ENCODE measurements around the gene TPR. TPM values are rescaled to one million over a fixed set of nuclear protein-coding genes. Genes with fewer than 3 reads are reported as not detected.

The TPR gene
- total and polyA plus RNA-seq, 2 of the 8 experiments (the other 6 are each of a cell fraction or from before 2014, with no cell fraction given): 57.1 to 102 TPM

DNA sequence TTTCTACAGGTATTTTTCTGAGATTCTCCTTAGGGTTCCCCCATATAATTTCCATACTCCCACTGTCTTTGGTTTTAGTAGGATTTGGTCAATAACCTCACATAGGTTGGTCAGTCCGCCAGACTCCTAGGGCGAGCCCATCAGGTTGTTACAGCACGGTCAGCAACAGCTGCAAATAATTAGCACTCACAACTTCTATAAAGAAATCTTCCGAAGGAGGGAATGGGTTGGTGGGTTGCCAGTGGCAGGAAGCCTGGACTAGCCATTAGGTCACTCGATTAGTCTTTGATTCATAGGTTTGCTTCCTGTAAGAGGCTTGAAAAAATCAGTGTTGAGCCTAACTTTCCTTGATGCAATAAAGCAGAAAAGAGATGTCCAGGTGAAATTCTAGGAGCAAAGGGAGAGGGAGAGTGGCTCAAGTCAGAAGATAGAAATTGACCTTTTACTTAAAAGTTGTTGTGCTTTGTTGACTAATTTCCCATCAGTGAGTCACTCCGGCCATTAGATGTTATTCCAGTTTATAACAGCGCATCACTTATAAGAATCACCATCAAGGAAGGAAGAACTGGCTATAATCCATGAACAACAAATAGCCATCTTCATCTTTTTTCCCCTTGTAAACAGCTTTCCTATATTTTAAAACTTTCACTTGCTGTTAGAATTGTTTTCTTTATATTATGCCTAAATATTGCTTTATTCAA, 88.3 kb downstream of the TPR start:
- Histone ChIP-seq H2BK120ac (replicated peaks; ENCODE audit: low read depth, low read length) (no peak overlapping the region), H2AK5ac (ENCODE audit: low read depth, low read length) (no peak overlapping the region), H3K9ac (replicated peaks in 1 of 4; ENCODE audit: extremely low read depth in 1 of 4, low read depth in 3 of 4, low read length in 3 of 4) (no peak overlapping the region), H3K27me3 (replicated peaks in 1 of 4; ENCODE audit: control insufficient read depth in 3 of 4, extremely low read depth in 1 of 4, insufficient read depth in 3 of 4, low read length in 3 of 4) (no peaks in the 10 kb centered on the region), H2BK5ac (ENCODE audit: low read depth, low read length) (no peak overlapping the region), H2AFZ (ENCODE audit: low read length) (no peak overlapping the region), H3K79me1 (ENCODE audit: low read depth, low read length) (no peaks in the 10 kb centered on the region), H3K14ac (ENCODE audit: insufficient read length) (no peak overlapping the region), H3K4me3 (ENCODE audit: extremely low read depth in 1 of 4, insufficient read depth in 2 of 4, low read depth in 3 of 4, low read length in 4 of 4) (no peak overlapping the region), H3K18ac (ENCODE audit: extremely low read depth, low read length) (no peak overlapping the region), H3K36me3 (ENCODE audit: control insufficient read depth in 2 of 4, insufficient read depth in 4 of 4, low read length in 3 of 4) (no peaks in the 10 kb centered on the region), H4K20me1 (replicated peaks in 1 of 2; ENCODE audit: control insufficient read depth in 1 of 2, insufficient read depth in 2 of 2, low read length in 2 of 2) (no peaks in the 10 kb centered on the region), H3K4me2 (ENCODE audit: insufficient read depth in 1 of 2, low read depth in 2 of 2, low read length in 2 of 2) (no peak overlapping the region), H3K23me2 (ENCODE audit: low read depth, low read length) (no peaks in the 10 kb centered on the region), H2BK12ac (ENCODE audit: low read depth, low read length) (no peak overlapping the region), H3K4ac (replicated peaks; ENCODE audit: insufficient read length, low read depth, low read length) (no peak overlapping the region), H4K91ac (replicated peaks; ENCODE audit: insufficient read length, low read length) (no peak overlapping the region), H3K4me1 (replicated peaks in 1 of 4; ENCODE audit: control insufficient read depth in 3 of 4, insufficient read depth in 4 of 4, low read length in 3 of 4) (no peaks in the 10 kb centered on the region), H4K8ac (ENCODE audit: extremely low read depth, insufficient read depth, low read length) (no peak overlapping the region), H3K23ac (ENCODE audit: insufficient read length) (no peak overlapping the region), H3K79me2 (ENCODE audit: control insufficient read depth in 1 of 2, insufficient read depth in 2 of 2, low read length in 2 of 2) (no peaks in the 10 kb centered on the region), H3K56ac (replicated peaks; ENCODE audit: insufficient read length, low read depth, low read length) (no peak overlapping the region), H3K27ac (ENCODE audit: low read depth, low read length) (no peak overlapping the region), H2BK15ac (ENCODE audit: low read length) (no peak overlapping the region), H2BK20ac (ENCODE audit: low read length) (no peak overlapping the region), H3K9me3 (ENCODE audit: insufficient read depth in 2 of 2, low read depth in 1 of 2, low read length in 1 of 2) (no peaks in the 10 kb centered on the region), H4K5ac (ENCODE audit: insufficient read length, low read depth, low read length) (no peak overlapping the region)
- TF ChIP-seq EP300 (IDR thresholded peaks at IDR 0.05; ENCODE audit: borderline replicate concordance in 1 of 2, low read depth in 2 of 2, low read length in 2 of 2): no peak
- no peak for TF ChIP-seq SP4 (IDR thresholded peaks at IDR 0.05; ENCODE audit: low read length)
- TF ChIP-seq RXRA (IDR thresholded peaks at IDR 0.05; ENCODE audit: insufficient read depth, low read depth, low read length): no peak
- no peak for TF ChIP-seq SP1 (IDR thresholded peaks at IDR 0.05; ENCODE audit: low read depth, low read length)
- TF ChIP-seq CHD1 (IDR thresholded peaks at IDR 0.05; ENCODE audit: low read depth, low read length): no peak
- TF ChIP-seq RBBP5 (IDR thresholded peaks at IDR 0.05; ENCODE audit: borderline replicate concordance, low read depth, low read length): no peak
- TF ChIP-seq MAFK (IDR thresholded peaks at IDR 0.05; ENCODE audit: low read depth, low read length): no peak
- no peak for TF ChIP-seq SP2 (IDR thresholded peaks at IDR 0.05; ENCODE audit: low read length)
- ChIA-PET CTCF (ENCODE audit: partially characterized antibody) (interaction anchor here (1.6 to 3.8 kb wide), 2 partner anchors 15 to 17 kb away, joined by 4 to 15 read pairs; no protein-coding TSS in a partner anchor), POLR2A (ENCODE audit: partially characterized antibody) (no interaction called here)
- FAIRE-seq: no peak
- DNase-seq (ENCODE audit: low read depth in 1 of 2, low spot score in 2 of 2): no peak
- 94% methylated on average over 7 of the region's 7 CpGs; no CpG with 5 or more reads in 1 of the 2 experiments for WGBS, 2 experiments (ENCODE audit: extremely low coverage in 1 of 2, insufficient coverage in 1 of 2, insufficient read length in 1 of 2, insufficient replicate concordance in 2 of 2, low coverage in 1 of 2, low lambda C conversion rate in 2 of 2, missing lambda C conversion rate in 1 of 2)
